GM12878 (cell line): ENCODE results near the gene HK1. TPM values are rescaled to one million over a fixed set of nuclear protein-coding genes. Genes with fewer than 3 reads are reported as not detected.

ENCODE experiments used
- BACH1 ChIP-seq: fragments of 450-650 bp; IDR thresholded peaks from 2 replicates; pipeline ENCODE4 v1.6.1; 2017; ENCODE audit warnings: mild to moderate bottlenecking, borderline replicate concordance
- BHLHE40 ChIP-seq, 2 experiments: fragments of 450-650 bp in 1 of 2; IDR thresholded peaks; 2 replicates each; pipeline ENCODE4 v1.6.1; 2011 to 2017; ENCODE audit warnings: low read depth in 2 of 2, borderline replicate concordance in 1 of 2, improper control_type of control experiment in 1 of 2, low read length in 1 of 2, mild to moderate bottlenecking in 1 of 2
- DPF2 ChIP-seq: fragments of 450-650 bp; IDR thresholded peaks from 2 replicates; pipeline ENCODE4 v1.6.1; 2017; ENCODE audit warnings: mild to moderate bottlenecking
- EGR1 ChIP-seq, 2 experiments: IDR thresholded peaks; 1 replicate in 1 of 2; 2 replicates in 1 of 2; pipeline ENCODE4 v1.6.1; 2011 to 2012; ENCODE audit warnings: low read depth in 2 of 2, low read length in 2 of 2, borderline replicate concordance in 1 of 2, mild to moderate bottlenecking in 1 of 2, moderate library complexity in 1 of 2
- ESRRA ChIP-seq: IDR thresholded peaks from 2 replicates; pipeline ENCODE4 v1.6.1; 2012; ENCODE audit warnings: mild to moderate bottlenecking, low read length, improper control_type of control experiment
- EZH2 ChIP-seq: IDR thresholded peaks from 2 replicates; pipeline ENCODE4 v1.6.1; 2012; ENCODE audit warnings: low read depth, mild to moderate bottlenecking, control low read depth, inconsistent platforms, low read length, borderline replicate concordance; ENCODE audit not compliant: control insufficient read depth
- HCFC1 ChIP-seq: fragments of 150-350 bp; IDR thresholded peaks from 2 replicates; pipeline ENCODE4 v1.6.1; 2014; ENCODE audit warnings: low read length
- JUND ChIP-seq: IDR thresholded peaks from 2 replicates; pipeline ENCODE4 v1.6.1; 2012; ENCODE audit warnings: low read depth, mild to moderate bottlenecking, low read length, improper control_type of control experiment, moderate library complexity
- MTA3 ChIP-seq: IDR thresholded peaks from 2 replicates; pipeline ENCODE4 v1.6.1; 2012; ENCODE audit warnings: low read length, inconsistent platforms, borderline replicate concordance
- PBX3 ChIP-seq: IDR thresholded peaks from 2 replicates; pipeline ENCODE4 v1.6.1; 2011; ENCODE audit warnings: mild to moderate bottlenecking, low read depth, low read length, moderate library complexity; ENCODE audit not compliant: insufficient replicate concordance
- RB1 ChIP-seq: fragments of 450-650 bp; formaldehyde crosslinking; IDR thresholded peaks from 2 replicates; pipeline ENCODE4 v1.6.1; 2017; ENCODE audit warnings: mild to moderate bottlenecking, borderline replicate concordance
- RELA ChIP-seq: fragments of 450-650 bp; IDR thresholded peaks from 2 replicates; pipeline ENCODE4 v1.8.0; 2014; ENCODE audit warnings: borderline replicate concordance; ENCODE audit not compliant: partially characterized antibody
- RFX5 ChIP-seq: IDR thresholded peaks from 2 replicates; pipeline ENCODE4 v1.6.1; 2011; ENCODE audit warnings: low read depth, low read length, improper control_type of control experiment
- SMC3 ChIP-seq: IDR thresholded peaks from 2 replicates; pipeline ENCODE4 v1.6.1; 2011; ENCODE audit warnings: low read length, improper control_type of control experiment, borderline replicate concordance
- SP1 ChIP-seq: IDR thresholded peaks from one replicate; pipeline ENCODE4 v1.6.1; 2011; ENCODE audit warnings: low read depth, low read length
- TAF1 ChIP-seq: IDR thresholded peaks from 2 replicates; pipeline ENCODE4 v1.6.1; 2011; ENCODE audit warnings: mild to moderate bottlenecking, low read depth, low read length, borderline replicate concordance
- TCF3 ChIP-seq: IDR thresholded peaks from 2 replicates; pipeline ENCODE4 v1.6.1; 2012; ENCODE audit warnings: low read depth, mild to moderate bottlenecking, low read length, borderline replicate concordance; ENCODE audit not compliant: insufficient read depth
- USF1 ChIP-seq: IDR thresholded peaks from 2 replicates; pipeline ENCODE4 v1.6.1; 2011; ENCODE audit warnings: borderline replicate concordance, low read depth, mild to moderate bottlenecking, moderate library complexity, mixed read lengths, low read length; ENCODE audit not compliant: insufficient read depth; ENCODE audit errors: extremely low read length
- YBX1 ChIP-seq: fragments of 450-650 bp; IDR thresholded peaks from 2 replicates; pipeline ENCODE4 v1.6.1; 2016; ENCODE audit warnings: antibody characterized with exemption
- ZBTB11 ChIP-seq: fragments of 450-650 bp; formaldehyde crosslinking; IDR thresholded peaks from 2 replicates; pipeline ENCODE4 v1.5.0; 2022; ENCODE audit warnings: mild to moderate bottlenecking, missing genetic modification characterization
- ZNF24 ChIP-seq: fragments of 450-650 bp; IDR thresholded peaks from 2 replicates; pipeline ENCODE4 v1.6.1; 2017; ENCODE audit warnings: antibody characterized with exemption, mild to moderate bottlenecking
- polyA plus RNA-seq, 11 experiments: library from polyadenylated mRNA; depleted of rRNA in 4 of 11; unstranded in 6 of 11; stranded (reverse) in 5 of 11; fragments of >200 nt; fragmentation: Nextera tagmentation in 4 of 11; fragmentation: Illumina TruSeq in 1 of 11; extraction: Ambion mirVana in 4 of 11; extraction: Trizol in 1 of 11; gene quantifications; 1 replicate in 1 of 11; 2 replicates in 10 of 11; pipeline versions ENCODE4 v1.2.1 to v1.2.3, GENCODE V29; 2011 to 2016; ENCODE audit warnings: inconsistent platforms in 2 of 11, missing spikeins in 2 of 11, low read depth in 1 of 11
- total RNA-seq, 4 experiments: library from RNA; depleted of rRNA in 3 of 4; stranded (reverse); fragments of >200 nt in 3 of 4; fragmentation: Illumina TruSeq in 1 of 4; extraction: Trizol in 1 of 4; gene quantifications; 2 replicates each; pipeline versions ENCODE4 v1.2.1 to v1.2.3, GENCODE V29; 2013 to 2021
- TF ChIP-seq, protein P1 (sequence below): IDR thresholded peaks from 2 replicates; pipeline ENCODE4 v1.6.1; 2012; ENCODE audit warnings: low read depth, low read length, improper control_type of control experiment
- TF ChIP-seq, protein P2 (sequence below): IDR thresholded peaks from 2 replicates; pipeline ENCODE4 v1.6.1; 2011; ENCODE audit warnings: low read depth, mild to moderate bottlenecking, low read length, moderate library complexity, borderline replicate concordance; ENCODE audit errors: extremely low read depth

The HK1 gene
- total and polyA plus RNA-seq, 10 of the 15 experiments (the other 5 are each of a cell fraction or from before 2014, with no cell fraction given), result 3.4 to 77.3 (median 46.6) TPM

GRCh38 chr10:69327463-69328379, 49.4 kb downstream of the HK1 start (continued):
- TF ChIP-seq USF1 (peak; percentile 60), RFX5 (no peak), ZBTB11 (CRISPR knock-in tag) (no peak), HCFC1 (no peak), RB1 (0 out of 2 replicates have a peak, but pooled peaks have one; percentile 1), MTA3 (no peak), YBX1 (no peak), ZNF24 (no peak), TAF1 (peak; percentile 71; the same call in 1 of the 2 replicates), SP1 (no peak), DPF2 (no peak), ESRRA (no peak), RELA (no peak), SMC3 (no peak), JUND (no peak), EGR1 (IDR thresholded peaks at IDR 0.05; ENCODE audit: borderline replicate concordance in 1 of 2, low read depth in 2 of 2, low read length in 2 of 2) (no peak), BHLHE40 (IDR thresholded peaks at IDR 0.05; ENCODE audit: borderline replicate concordance in 1 of 2, low read depth in 2 of 2, low read length in 1 of 2) (0 out of 4 replicates have a peak, but pooled peaks of 1 of the 2 experiments have one; percentile 3), EZH2 (no peak), PBX3 (no peak), TCF3 (no peak), BACH1 (no peak; the same call in 1 of the 2 replicates)
- TF ChIP-seq, protein P1, sequence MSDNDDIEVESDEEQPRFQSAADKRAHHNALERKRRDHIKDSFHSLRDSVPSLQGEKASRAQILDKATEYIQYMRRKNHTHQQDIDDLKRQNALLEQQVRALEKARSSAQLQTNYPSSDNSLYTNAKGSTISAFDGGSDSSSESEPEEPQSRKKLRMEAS, result peak; percentile 44; the same call in 1 of the 2 replicates
- TF ChIP-seq, protein P2, sequence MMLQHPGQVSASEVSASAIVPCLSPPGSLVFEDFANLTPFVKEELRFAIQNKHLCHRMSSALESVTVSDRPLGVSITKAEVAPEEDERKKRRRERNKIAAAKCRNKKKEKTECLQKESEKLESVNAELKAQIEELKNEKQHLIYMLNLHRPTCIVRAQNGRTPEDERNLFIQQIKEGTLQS, result no peak
